HCT116 (cell line): ENCODE measurements around the gene SOX6. TPM values are rescaled to one million over a fixed set of nuclear protein-coding genes. Genes with fewer than 3 reads are reported as not detected.

Source experiments
- ATAC-seq: fragments of 200-7000 bp; cut with Tn5 transposase; 2 replicates; pipeline ENCODE4 v1.9.1; 2020; ENCODE audit warnings: mild to moderate bottlenecking, moderate library complexity
- BruUV-seq: library from RNA; stranded (reverse); fragments of 400-500 nt; replicated peaks from 2 replicates; lab custom pipeline; 2021; lab: Mats Ljungman, UMichigan
- CTCF ChIA-PET: fragments of 300-600 bp; sonication (Branson Sonifier 250); formaldehyde crosslinking; loops from one replicate; lab custom pipeline; 2021; ENCODE audit warnings: antibody characterized with exemption; lab: Charles Lee
- POLR2A ChIA-PET: fragments of 300-600, 350-600 bp; sonication (Branson Sonifier 250); formaldehyde crosslinking; loops from one replicate; lab custom pipeline; 2021; ENCODE audit warnings: antibody characterized with exemption; lab: Charles Lee
- RAD21 ChIA-PET, 2 experiments: fragments of 300-600 bp; sonication (Branson Sonifier 250); formaldehyde crosslinking; loops; one replicate each; lab custom pipeline; 2023; ENCODE audit warnings: low total read pairs in 2 of 2; ENCODE audit not compliant: uncharacterized antibody in 2 of 2, unreplicated experiment in 2 of 2, low non-redundant PET in 1 of 2; lab: Charles Lee
- DNase-seq: peaks from one replicate; pipeline ENCODE4 v3.0.0-alpha.2; 2010; ENCODE audit warnings: low read depth, low spot score
- H2AFZ ChIP-seq: fragments of 200-600 bp; shearing (Covaris generic), sonication (generic); 2 replicates; pipeline ENCODE4 v1.6.1; 2017; ENCODE audit warnings: low read depth, mixed run types, mixed read lengths, antibody characterized with exemption, low read length; ENCODE audit not compliant: poor library complexity, severe bottlenecking
- H3K27ac ChIP-seq: 2 replicates; pipeline ENCODE4 v1.5.1; 2012; ENCODE audit warnings: low read depth, low read length
- H3K27me3 ChIP-seq: fragments of 200-600 bp; sonication (generic); 2 replicates; pipeline ENCODE4 v1.6.1; 2016; ENCODE audit warnings: mixed run types, low read length, mixed read lengths; ENCODE audit not compliant: insufficient read depth
- H3K36me3 ChIP-seq, 2 experiments: fragments of 200-500 bp in 1 of 2; fragments of 200-600 bp in 1 of 2; sonication (Bioruptor generic) in 1 of 2; sonication (generic) in 1 of 2; 2 replicates each; pipeline versions ENCODE4 v1.5.1 to v1.6.1; 2014 to 2016; ENCODE audit warnings: low read length in 2 of 2, inconsistent platforms in 1 of 2, mixed read lengths in 1 of 2, mixed run types in 1 of 2; ENCODE audit not compliant: insufficient read depth in 2 of 2, control insufficient read depth in 1 of 2
- H3K4me1 ChIP-seq, 2 experiments: fragments of 200-600 bp in 1 of 2; sonication (generic) in 1 of 2; 2 replicates each; pipeline versions ENCODE4 v1.5.1 to v1.6.1; 2012 to 2017; ENCODE audit warnings: low read length in 2 of 2, inconsistent platforms in 1 of 2, mild to moderate bottlenecking in 1 of 2, mixed read lengths in 1 of 2, mixed run types in 1 of 2, moderate library complexity in 1 of 2; ENCODE audit not compliant: insufficient read depth in 2 of 2, control insufficient read depth in 1 of 2
- H3K4me2 ChIP-seq: fragments of 200-600 bp; sonication (generic); 2 replicates; pipeline ENCODE4 v1.6.1; 2017; ENCODE audit warnings: mixed run types, low read length, mixed read lengths
- H3K4me3 ChIP-seq, 2 experiments: fragments of 200-600 bp in 1 of 2; sonication (generic) in 1 of 2; replicated peaks in 1 of 2; 2 replicates each; pipeline ENCODE4 v1.5.1; 2011 to 2016; ENCODE audit warnings: low read length in 2 of 2, control low read depth in 1 of 2, low read depth in 1 of 2, mild to moderate bottlenecking in 1 of 2, mixed read lengths in 1 of 2, mixed run types in 1 of 2
- H3K79me2 ChIP-seq: fragments of 200-600 bp; sonication (generic); 2 replicates; pipeline ENCODE4 v1.6.1; 2017; ENCODE audit warnings: mild to moderate bottlenecking, mixed run types, low read length, moderate library complexity, mixed read lengths; ENCODE audit not compliant: insufficient read depth
- H3K9ac ChIP-seq: fragments of 200-600 bp; sonication (generic); 2 replicates; pipeline ENCODE4 v1.6.1; 2016; ENCODE audit warnings: low read length, mixed read lengths
- H3K9me2 ChIP-seq: fragments of 200-600 bp; sonication (generic), shearing (Covaris generic); 2 replicates; pipeline ENCODE4 v1.6.1; 2017; ENCODE audit warnings: mixed run types, mild to moderate bottlenecking, moderate library complexity; ENCODE audit not compliant: insufficient read depth
- H3K9me3 ChIP-seq, 2 experiments: fragments of 200-500 bp in 1 of 2; fragments of 200-600 bp in 1 of 2; sonication (Bioruptor generic) in 1 of 2; sonication (generic) in 1 of 2; 2 replicates each; pipeline ENCODE4 v1.6.1; 2014 to 2017; ENCODE audit warnings: low read length in 2 of 2, mixed read lengths in 2 of 2, inconsistent platforms in 1 of 2, low read depth in 1 of 2, mild to moderate bottlenecking in 1 of 2, mixed run types in 1 of 2, moderate library complexity in 1 of 2; ENCODE audit not compliant: control insufficient read depth in 1 of 2, insufficient read depth in 1 of 2
- H4K20me1 ChIP-seq: fragments of 200-600 bp; sonication (generic), shearing (Covaris generic); 2 replicates; pipeline ENCODE4 v1.6.1; 2017; ENCODE audit warnings: mixed run types, mild to moderate bottlenecking, moderate library complexity; ENCODE audit not compliant: insufficient read depth
- EGR1 ChIP-seq: IDR thresholded peaks from 2 replicates; pipeline ENCODE4 v1.6.1; 2012; ENCODE audit warnings: low read depth
- ELF1 ChIP-seq: IDR thresholded peaks from 2 replicates; pipeline ENCODE4 v1.6.1; 2012; ENCODE audit warnings: low read depth, borderline replicate concordance
- EZH2phosphoT487 ChIP-seq: fragments of 200-600 bp; IDR thresholded peaks from 2 replicates; pipeline ENCODE4 v1.6.1; 2018; ENCODE audit warnings: antibody characterized with exemption, borderline replicate concordance
- JUND ChIP-seq: IDR thresholded peaks from 2 replicates; pipeline ENCODE4 v1.6.1; 2012
- POLR2A ChIP-seq: IDR thresholded peaks from 2 replicates; pipeline ENCODE4 v1.7.0; 2011; ENCODE audit warnings: borderline replicate concordance; ENCODE audit not compliant: insufficient read depth, insufficient read length; ENCODE audit errors: extremely low read depth
- POLR2AphosphoS5 ChIP-seq: IDR thresholded peaks from 2 replicates; pipeline ENCODE4 v1.6.1; 2011; ENCODE audit warnings: mild to moderate bottlenecking, low read depth, low read length, moderate library complexity
- RAD21 ChIP-seq: IDR thresholded peaks from 2 replicates; pipeline ENCODE4 v1.6.1; 2012; ENCODE audit warnings: low read depth, mild to moderate bottlenecking
- SIN3A ChIP-seq: IDR thresholded peaks from 2 replicates; pipeline ENCODE4 v1.6.1; 2012; ENCODE audit warnings: low read depth
- SRF ChIP-seq: IDR thresholded peaks from 2 replicates; pipeline ENCODE4 v1.6.1; 2012; ENCODE audit warnings: low read depth
- ZFX ChIP-seq: fragments of 450-650 bp; IDR thresholded peaks from 2 replicates; pipeline ENCODE4 v1.6.1; 2017
- intact Hi-C: fragments of 100-400 bp; cut with micrococcal nuclease; formaldehyde crosslinking; loops from 2 replicates; pipeline ENCODE4 v1.10.0; 2022
- total RNA-seq: library from RNA; stranded (reverse); gene quantifications from one replicate; pipeline ENCODE4 v1.2.1, GENCODE V29; 2021; ENCODE audit not compliant: unreplicated experiment
- TF ChIP-seq, protein P1 (sequence below): IDR thresholded peaks from 2 replicates; pipeline ENCODE4 v1.6.1; 2012
- TF ChIP-seq, protein P2 (sequence below): IDR thresholded peaks from 2 replicates; pipeline ENCODE4 v1.6.1; 2012; ENCODE audit warnings: low read depth

SOX6 gene
- total RNA-seq, 1 experiment from 2014 or later, result 0.81 TPM

DNA sequence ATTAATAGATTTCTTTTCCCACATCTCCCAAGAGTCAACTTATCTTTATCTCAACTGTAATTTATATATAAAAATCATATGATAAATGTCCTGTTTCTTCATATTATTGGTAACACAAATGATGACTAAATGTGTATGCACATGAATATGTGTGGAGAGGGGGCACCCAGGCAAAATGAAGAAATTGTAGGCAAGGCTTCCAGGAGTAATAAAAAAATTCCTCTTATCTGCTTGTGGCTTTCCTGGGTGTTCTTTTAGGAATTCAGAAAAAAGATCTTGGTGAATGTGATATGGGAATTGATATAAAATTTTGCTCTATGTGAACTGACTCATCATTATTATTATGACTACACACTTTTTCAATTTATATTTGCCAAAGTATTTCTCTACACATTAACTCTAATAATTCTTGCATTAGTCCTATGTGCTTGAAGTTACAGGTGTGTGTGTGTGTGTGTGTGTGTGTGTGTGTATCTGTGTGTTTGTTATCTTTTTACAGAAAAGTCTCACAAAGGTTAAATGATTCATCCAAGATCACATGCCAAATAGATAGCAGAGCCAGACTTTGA is 197.8 kb downstream of the SOX6 start:
- Histone ChIP-seq H4K20me1 (no peaks in the 10 kb centered on the region; the same call in 1 of the 2 replicates), H3K79me2 (no peaks in the 10 kb centered on the region), H2AFZ (no peak overlapping the region), H3K9ac (no peak overlapping the region), H3K4me3 (no peak overlapping the region), H3K4me1 (peaks cover 0 to 4% of the 10 kb centered on the region in 2 experiments; a peak in 1 of 4 replicates), H3K27me3 (peaks cover 7% of the 10 kb centered on the region; the same call in 1 of the 2 replicates), H3K9me3 (no peaks in the 10 kb centered on the region), H3K27ac (no peak overlapping the region), H3K9me2 (no peaks in the 10 kb centered on the region), H3K36me3 (no peaks in the 10 kb centered on the region), H3K4me2 (no peak overlapping the region)
- ChIA-PET RAD21 (no interaction called here), CTCF (no interaction called here), POLR2A (no interaction called here)
- DNase-seq (no peak), ATAC-seq (no peak)
- intact Hi-C loops, result no loop called here
- TF ChIP-seq SIN3A (no peak), ZFX (no peak), ELF1 (no peak), JUND (no peak), SRF (no peak), EZH2phosphoT487 (no peak), EGR1 (no peak), RAD21 (no peak), POLR2AphosphoS5 (no peak), POLR2A (no peak)
- TF ChIP-seq, protein P1, sequence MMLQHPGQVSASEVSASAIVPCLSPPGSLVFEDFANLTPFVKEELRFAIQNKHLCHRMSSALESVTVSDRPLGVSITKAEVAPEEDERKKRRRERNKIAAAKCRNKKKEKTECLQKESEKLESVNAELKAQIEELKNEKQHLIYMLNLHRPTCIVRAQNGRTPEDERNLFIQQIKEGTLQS, result no peak
- TF ChIP-seq, protein P2, sequence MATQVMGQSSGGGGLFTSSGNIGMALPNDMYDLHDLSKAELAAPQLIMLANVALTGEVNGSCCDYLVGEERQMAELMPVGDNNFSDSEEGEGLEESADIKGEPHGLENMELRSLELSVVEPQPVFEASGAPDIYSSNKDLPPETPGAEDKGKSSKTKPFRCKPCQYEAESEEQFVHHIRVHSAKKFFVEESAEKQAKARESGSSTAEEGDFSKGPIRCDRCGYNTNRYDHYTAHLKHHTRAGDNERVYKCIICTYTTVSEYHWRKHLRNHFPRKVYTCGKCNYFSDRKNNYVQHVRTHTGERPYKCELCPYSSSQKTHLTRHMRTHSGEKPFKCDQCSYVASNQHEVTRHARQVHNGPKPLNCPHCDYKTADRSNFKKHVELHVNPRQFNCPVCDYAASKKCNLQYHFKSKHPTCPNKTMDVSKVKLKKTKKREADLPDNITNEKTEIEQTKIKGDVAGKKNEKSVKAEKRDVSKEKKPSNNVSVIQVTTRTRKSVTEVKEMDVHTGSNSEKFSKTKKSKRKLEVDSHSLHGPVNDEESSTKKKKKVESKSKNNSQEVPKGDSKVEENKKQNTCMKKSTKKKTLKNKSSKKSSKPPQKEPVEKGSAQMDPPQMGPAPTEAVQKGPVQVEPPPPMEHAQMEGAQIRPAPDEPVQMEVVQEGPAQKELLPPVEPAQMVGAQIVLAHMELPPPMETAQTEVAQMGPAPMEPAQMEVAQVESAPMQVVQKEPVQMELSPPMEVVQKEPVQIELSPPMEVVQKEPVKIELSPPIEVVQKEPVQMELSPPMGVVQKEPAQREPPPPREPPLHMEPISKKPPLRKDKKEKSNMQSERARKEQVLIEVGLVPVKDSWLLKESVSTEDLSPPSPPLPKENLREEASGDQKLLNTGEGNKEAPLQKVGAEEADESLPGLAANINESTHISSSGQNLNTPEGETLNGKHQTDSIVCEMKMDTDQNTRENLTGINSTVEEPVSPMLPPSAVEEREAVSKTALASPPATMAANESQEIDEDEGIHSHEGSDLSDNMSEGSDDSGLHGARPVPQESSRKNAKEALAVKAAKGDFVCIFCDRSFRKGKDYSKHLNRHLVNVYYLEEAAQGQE, result no peak
- no TSS peak for BruUV-seq
